Measurements from ENCODE around the gene VKORC1.

DNA sequence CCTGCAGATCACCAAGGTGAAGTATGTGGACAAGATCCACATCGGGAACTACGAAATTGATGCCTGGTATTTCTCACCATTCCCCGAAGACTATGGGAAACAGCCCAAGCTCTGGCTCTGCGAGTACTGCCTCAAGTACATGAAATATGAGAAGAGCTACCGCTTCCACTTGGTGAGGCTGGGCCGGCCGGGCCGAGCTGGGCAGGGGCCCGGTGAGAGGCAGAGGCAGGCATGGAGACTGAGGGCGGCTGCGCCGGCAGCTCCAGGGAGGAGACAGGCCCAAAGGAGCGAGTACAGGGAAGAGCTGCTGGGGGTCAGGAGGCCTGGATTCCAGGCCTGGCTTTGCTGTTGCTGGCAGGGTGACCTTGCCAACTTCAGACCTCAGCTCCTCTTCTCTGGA, 32.6 kb upstream of the VKORC1 start:
- TF ChIP-seq, protein P1, sequence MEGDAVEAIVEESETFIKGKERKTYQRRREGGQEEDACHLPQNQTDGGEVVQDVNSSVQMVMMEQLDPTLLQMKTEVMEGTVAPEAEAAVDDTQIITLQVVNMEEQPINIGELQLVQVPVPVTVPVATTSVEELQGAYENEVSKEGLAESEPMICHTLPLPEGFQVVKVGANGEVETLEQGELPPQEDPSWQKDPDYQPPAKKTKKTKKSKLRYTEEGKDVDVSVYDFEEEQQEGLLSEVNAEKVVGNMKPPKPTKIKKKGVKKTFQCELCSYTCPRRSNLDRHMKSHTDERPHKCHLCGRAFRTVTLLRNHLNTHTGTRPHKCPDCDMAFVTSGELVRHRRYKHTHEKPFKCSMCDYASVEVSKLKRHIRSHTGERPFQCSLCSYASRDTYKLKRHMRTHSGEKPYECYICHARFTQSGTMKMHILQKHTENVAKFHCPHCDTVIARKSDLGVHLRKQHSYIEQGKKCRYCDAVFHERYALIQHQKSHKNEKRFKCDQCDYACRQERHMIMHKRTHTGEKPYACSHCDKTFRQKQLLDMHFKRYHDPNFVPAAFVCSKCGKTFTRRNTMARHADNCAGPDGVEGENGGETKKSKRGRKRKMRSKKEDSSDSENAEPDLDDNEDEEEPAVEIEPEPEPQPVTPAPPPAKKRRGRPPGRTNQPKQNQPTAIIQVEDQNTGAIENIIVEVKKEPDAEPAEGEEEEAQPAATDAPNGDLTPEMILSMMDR (IDR thresholded peaks at IDR 0.05; ENCODE audit: insufficient read depth, low read length, poor library complexity, severe bottlenecking), result no peak
- no peak for TF ChIP-seq EZH2phosphoT487 (conservative IDR thresholded peaks at IDR 0.05; ENCODE audit: low read length)

All from SU-DHL-6 (cell line).